NB4 (cell line): ENCODE results near the gene SMARCC2.
A peak's percentile ranks its signal among the peaks of the same experiment; 100 is the strongest.

Experiments
- DNase-seq: peaks from one replicate; pipeline ENCODE4 v3.0.0; 2010; ENCODE audit warnings: low read depth
- H3K4me3 ChIP-seq: one replicate; pipeline ENCODE4 v1.5.1; 2011; ENCODE audit warnings: mild to moderate bottlenecking, low read depth, low read length, moderate library complexity
- CTCF ChIP-seq: IDR thresholded peaks from one replicate; pipeline ENCODE4 v1.5.1; 2012; ENCODE audit warnings: low read depth, low read length
- MAX ChIP-seq: IDR thresholded peaks from 2 replicates; pipeline ENCODE4 v1.6.1; 2011; ENCODE audit warnings: low read depth, low read length
- MYC ChIP-seq: IDR thresholded peaks from 2 replicates; pipeline ENCODE4 v1.6.1; 2011; ENCODE audit warnings: low read depth, low read length
- POLR2A ChIP-seq: IDR thresholded peaks from 2 replicates; pipeline ENCODE4 v1.6.1; 2011; ENCODE audit warnings: mild to moderate bottlenecking; ENCODE audit not compliant: insufficient read length; ENCODE audit errors: extremely low read depth

The SMARCC2 gene

GRCh38 chr12:56189099-56189917 lies at the start of gene SMARCC2:
SMARCC2 (minus strand) TSS chr12:56189483; CDS start chr12:56189461, 22 bp downstream.
- TF ChIP-seq POLR2A, result peak; percentile 45
- TF ChIP-seq MYC, result no peak
- no peak for TF ChIP-seq MAX
- TF ChIP-seq CTCF, result peak; percentile 71
- DNase-seq, result peak; percentile 91
- H3K4me3 ChIP-seq, result peak within 1 kb of the TSS; percentile 94

- no peak for TF ChIP-seq MYC
- TF ChIP-seq MAX, result no peak
- no peak for TF ChIP-seq CTCF
- no peak for TF ChIP-seq POLR2A
- no peak overlapping the region for H3K4me3 ChIP-seq
- DNase-seq, result no peak
Measured at GRCh38 chr12:56237552-56237951, 48.3 kb upstream of the SMARCC2 start.

- H3K4me3 ChIP-seq, result no peak overlapping the region
- DNase-seq, result no peak
- TF ChIP-seq MAX, result no peak
- TF ChIP-seq CTCF, result no peak
- no peak for TF ChIP-seq MYC
- TF ChIP-seq POLR2A, result no peak
Measured at GRCh38 chr12:56236985-56237384, 47.7 kb upstream of the SMARCC2 start.

- no peak for DNase-seq
- TF ChIP-seq POLR2A, result no peak
- no peak for TF ChIP-seq MYC
- no peak for TF ChIP-seq MAX
- TF ChIP-seq CTCF, result no peak
Measured at GRCh38 chr12:56236091-56236490, 46.8 kb upstream of the SMARCC2 start.

GRCh38 chr12:56234746-56235436 lies 45.6 kb upstream of the SMARCC2 start:
- TF ChIP-seq CTCF (no peak), MAX (no peak), MYC (no peak), POLR2A (no peak)
- no peak for DNase-seq
- H3K4me3 ChIP-seq, result no peak overlapping the region

More at GRCh38 chr12:56236091-56236490, 46.8 kb upstream of the SMARCC2 start:
- no peak overlapping the region for H3K4me3 ChIP-seq
